Loucy (cell line): Measurements from ENCODE around the gene DENND6B.
"Not testable (repeated sequence)": the region's sequence is repeated elsewhere in the genome, so short reads cannot be mapped to it uniquely, and the experiment has no call there.

Experiments
- H2AFZ ChIP-seq: fragments of 200-600 bp; sonication (generic); 2 replicates; pipeline ENCODE4 v1.6.0; 2016; ENCODE audit warnings: antibody characterized with exemption, mild to moderate bottlenecking, low read length, moderate library complexity
- H3F3A ChIP-seq: fragments of 200-600 bp; 2 replicates; pipeline ENCODE4 v1.6.0; 2016; ENCODE audit warnings: antibody characterized with exemption, low read depth, mild to moderate bottlenecking
- H3K27me3 ChIP-seq: fragments of 200-600 bp; sonication (generic); 2 replicates; pipeline ENCODE4 v1.6.1; 2014; ENCODE audit warnings: low read length, mild to moderate bottlenecking; ENCODE audit not compliant: insufficient read depth, poor library complexity, severe bottlenecking
- H3K36me3 ChIP-seq: fragments of 200-600 bp; sonication (generic); 2 replicates; pipeline ENCODE4 v1.6.1; 2016; ENCODE audit warnings: low read length; ENCODE audit not compliant: insufficient read depth
- H3K4me1 ChIP-seq: fragments of 200-600 bp; sonication (generic); 2 replicates; pipeline ENCODE4 v1.5.1; 2014; ENCODE audit warnings: low read length, mild to moderate bottlenecking; ENCODE audit not compliant: insufficient read depth, poor library complexity, severe bottlenecking
- H3K4me2 ChIP-seq: fragments of 200-600 bp; sonication (generic); 2 replicates; pipeline ENCODE4 v1.6.0; 2014; ENCODE audit warnings: antibody characterized with exemption, low read length, low read depth, mild to moderate bottlenecking; ENCODE audit not compliant: poor library complexity, severe bottlenecking
- H3K4me3 ChIP-seq: fragments of 200-600 bp; sonication (generic); 2 replicates; pipeline ENCODE4 v1.5.1; 2014; ENCODE audit warnings: low read length, mild to moderate bottlenecking, mixed read lengths; ENCODE audit not compliant: poor library complexity, severe bottlenecking
- H3K79me2 ChIP-seq: fragments of 200-600 bp; sonication (generic); 2 replicates; pipeline ENCODE4 v1.6.1; 2014; ENCODE audit warnings: low read length; ENCODE audit not compliant: insufficient read depth
- H3K9ac ChIP-seq: fragments of 200-600 bp; sonication (generic); 2 replicates; pipeline ENCODE4 v1.6.0; 2014; ENCODE audit warnings: mild to moderate bottlenecking, low read depth, low read length, moderate library complexity; ENCODE audit not compliant: poor library complexity, severe bottlenecking
- H3K9me2 ChIP-seq: fragments of 200-600 bp; sonication (generic); replicated peaks from 2 replicates; pipeline ENCODE4 v1.6.1; 2016; ENCODE audit warnings: low read depth, low read length, mixed read lengths
- H3K9me3 ChIP-seq: fragments of 200-600 bp; sonication (generic); 2 replicates; pipeline ENCODE4 v1.6.1; 2014; ENCODE audit warnings: mild to moderate bottlenecking, antibody characterized with exemption, low read length, low read depth; ENCODE audit not compliant: insufficient read depth
- H4K20me1 ChIP-seq: fragments of 200-600 bp; sonication (generic); 2 replicates; pipeline ENCODE4 v1.6.0; 2014; ENCODE audit warnings: antibody characterized with exemption, low read length, mild to moderate bottlenecking; ENCODE audit not compliant: insufficient read depth, poor library complexity, severe bottlenecking
- CTCF ChIP-seq: fragments of 200-600 bp; sonication (generic); conservative IDR thresholded peaks from 2 replicates; pipeline ENCODE4 v1.5.1; 2014; ENCODE audit warnings: mild to moderate bottlenecking, antibody characterized with exemption, low read length
- EZH2phosphoT487 ChIP-seq: fragments of 200-600 bp; IDR thresholded peaks from 2 replicates; pipeline ENCODE4 v1.6.1; 2018; ENCODE audit warnings: antibody characterized with exemption, mild to moderate bottlenecking, moderate library complexity, borderline replicate concordance

DENND6B gene

GRCh38 chr22:50325444-50326224, 1.2 kb downstream of the DENND6B start:
- Histone ChIP-seq H3K27me3 (no peaks in the 10 kb centered on the region), H2AFZ (no peak overlapping the region), H3F3A (no peaks in the 10 kb centered on the region), H3K4me1 (peaks cover 3% of the 10 kb centered on the region), H3K9me2 (no peaks in the 10 kb centered on the region), H3K4me2 (no peak overlapping the region), H3K79me2 (no peaks in the 10 kb centered on the region), H3K36me3 (no peaks in the 10 kb centered on the region), H3K9me3 (no peaks in the 10 kb centered on the region), H3K9ac (no peak overlapping the region), H4K20me1 (no peaks in the 10 kb centered on the region), H3K4me3 (no peak overlapping the region)
- no peak for TF ChIP-seq CTCF
- no peak for TF ChIP-seq EZH2phosphoT487

- TF ChIP-seq CTCF (no peak), EZH2phosphoT487 (no peak)
- no peaks in the 10 kb centered on the region for H4K20me1 ChIP-seq
- peaks cover 3% of the 10 kb centered on the region for H3K4me1 ChIP-seq
- H3K9ac ChIP-seq = no peak overlapping the region
- no peaks in the 10 kb centered on the region for H3K9me2 ChIP-seq
- no peaks in the 10 kb centered on the region for H3K36me3 ChIP-seq
- no peaks in the 10 kb centered on the region for H3K27me3 ChIP-seq
- no peak overlapping the region for H3K4me2 ChIP-seq
- no peak overlapping the region for H3K4me3 ChIP-seq
- H2AFZ ChIP-seq = no peak overlapping the region
- H3F3A ChIP-seq = no peaks in the 10 kb centered on the region
- no peaks in the 10 kb centered on the region for H3K9me3 ChIP-seq
- no peaks in the 10 kb centered on the region for H3K79me2 ChIP-seq
Observed at GRCh38 chr22:50323900-50324299, 2.9 kb downstream of the DENND6B start.

GRCh38 chr22:50322382-50323104, 4.3 kb downstream of the DENND6B start:
- H3K4me3 ChIP-seq, H3K9me2 ChIP-seq, H3F3A ChIP-seq, H3K9ac ChIP-seq, H3K36me3 ChIP-seq, H3K9me3 ChIP-seq, H3K27me3 ChIP-seq, H3K4me2 ChIP-seq, H2AFZ ChIP-seq, H3K4me1 ChIP-seq, H3K79me2 ChIP-seq, H4K20me1 ChIP-seq: not testable (repeated sequence)
